PC-3 (cell line): Measurements from ENCODE around the gene RGS12.

Source experiments
- CTCF ChIP-seq: fragments of 300-600 bp; sonication (generic); conservative IDR thresholded peaks from 2 replicates; pipeline ENCODE4 v1.5.1; 2017; ENCODE audit warnings: antibody characterized with exemption, low read depth, mild to moderate bottlenecking, low read length
- EZH2 ChIP-seq: fragments of 300-600 bp; sonication (generic); IDR thresholded peaks from one replicate; pipeline ENCODE4 v1.6.1; 2017; ENCODE audit warnings: antibody characterized with exemption, mild to moderate bottlenecking, low read length; ENCODE audit not compliant: unreplicated experiment

- TF ChIP-seq CTCF (no peak), EZH2 (no peak)
Observed at GRCh38 chr4:3338321-3338838, 45.6 kb downstream of the RGS12 start.
